HEK293 (cell line): ENCODE measurements around the gene METTL26.

Experiments used
- BCL11A ChIP-seq: fragments of 450-650 bp; formaldehyde crosslinking; IDR thresholded peaks from 2 replicates; pipeline ENCODE4 v1.5.1; 2016; ENCODE audit warnings: low read depth, missing biosample characterization, missing genetic modification characterization
- HOXC10 ChIP-seq: sonication (generic); formaldehyde crosslinking; IDR thresholded peaks from 2 replicates; pipeline ENCODE4 v1.8.1; 2023; ENCODE audit warnings: mild to moderate bottlenecking, missing genetic modification reagents
- HOXD13 ChIP-seq: sonication (generic); formaldehyde crosslinking; IDR thresholded peaks from 2 replicates; pipeline ENCODE4 v1.8.0; 2022; ENCODE audit warnings: missing genetic modification reagents, borderline replicate concordance
- KLF10 ChIP-seq: fragments of 450-650 bp; IDR thresholded peaks from 2 replicates; pipeline ENCODE4 v1.5.1; 2018; ENCODE audit warnings: missing biosample characterization, mild to moderate bottlenecking, missing genetic modification characterization
- KLF16 ChIP-seq: fragments of 450-650 bp; formaldehyde crosslinking; IDR thresholded peaks from 2 replicates; pipeline ENCODE4 v1.5.1; 2017; ENCODE audit warnings: missing biosample characterization, missing genetic modification characterization
- KLF8 ChIP-seq: fragments of 450-650 bp; formaldehyde crosslinking; IDR thresholded peaks from 2 replicates; pipeline ENCODE4 v1.5.1; 2016; ENCODE audit warnings: missing biosample characterization, missing genetic modification characterization
- SP7 ChIP-seq: fragments of 450-650 bp; formaldehyde crosslinking; IDR thresholded peaks from 2 replicates; pipeline ENCODE4 v1.5.1; 2016; ENCODE audit warnings: missing biosample characterization, missing genetic modification characterization
- ZBTB26 ChIP-seq: fragments of 450-650 bp; formaldehyde crosslinking; optimal IDR thresholded peaks from 2 replicates; pipeline ENCODE3; 2016; ENCODE audit warnings: missing biosample characterization, mild to moderate bottlenecking, missing genetic modification characterization
- ZEB2 ChIP-seq: fragments of 450-650 bp; formaldehyde crosslinking; IDR thresholded peaks from 2 replicates; pipeline ENCODE4 v1.5.1; 2016; ENCODE audit warnings: missing biosample characterization, missing genetic modification characterization
- ZFP37 ChIP-seq: fragments of 450-650 bp; formaldehyde crosslinking; IDR thresholded peaks from 2 replicates; pipeline ENCODE4 v1.5.1; 2016; ENCODE audit warnings: missing biosample characterization, missing genetic modification characterization
- ZFP69B ChIP-seq: fragments of 450-650 bp; formaldehyde crosslinking; IDR thresholded peaks from 2 replicates; pipeline ENCODE4 v1.5.1; 2016; ENCODE audit warnings: missing biosample characterization, missing genetic modification characterization
- ZNF112 ChIP-seq: fragments of 450-650 bp; formaldehyde crosslinking; IDR thresholded peaks from 2 replicates; pipeline ENCODE4 v1.5.0; 2017; ENCODE audit warnings: missing biosample characterization, missing genetic modification characterization
- ZNF16 ChIP-seq: fragments of 450-650 bp; formaldehyde crosslinking; IDR thresholded peaks from 2 replicates; pipeline ENCODE4 v1.5.1; 2016; ENCODE audit warnings: low read depth, missing biosample characterization, missing genetic modification characterization
- ZNF174 ChIP-seq: fragments of 450-650 bp; formaldehyde crosslinking; IDR thresholded peaks from 2 replicates; pipeline ENCODE4 v1.5.0; 2017; ENCODE audit warnings: missing biosample characterization, mild to moderate bottlenecking, missing genetic modification characterization
- ZNF175 ChIP-seq: fragments of 450-650 bp; formaldehyde crosslinking; IDR thresholded peaks from 2 replicates; pipeline ENCODE4 v1.5.1; 2016; ENCODE audit warnings: missing biosample characterization, missing genetic modification characterization
- ZNF23 ChIP-seq: fragments of 450-650 bp; formaldehyde crosslinking; IDR thresholded peaks from 2 replicates; pipeline ENCODE4 v1.5.1; 2016; ENCODE audit warnings: missing biosample characterization, missing genetic modification characterization, borderline replicate concordance
- ZNF26 ChIP-seq: fragments of 450-650 bp; formaldehyde crosslinking; IDR thresholded peaks from 2 replicates; pipeline ENCODE4 v1.5.1; 2016; ENCODE audit warnings: missing biosample characterization, missing genetic modification characterization
- ZNF274 ChIP-seq, 2 experiments: fragments of 200-500 bp in 1 of 2; fragments of 450-650 bp in 1 of 2; sonication (Bioruptor generic) in 1 of 2; formaldehyde crosslinking in 1 of 2; IDR thresholded peaks; 2 replicates each; pipeline versions ENCODE4 v1.5.1 to v1.6.1; 2014 to 2016; ENCODE audit warnings: borderline replicate concordance in 1 of 2, inconsistent platforms in 1 of 2, low read length in 1 of 2, missing biosample characterization in 1 of 2, missing genetic modification characterization in 1 of 2
- ZNF292 ChIP-seq: fragments of 450-650 bp; formaldehyde crosslinking; IDR thresholded peaks from 2 replicates; pipeline ENCODE4 v1.5.1; 2016; ENCODE audit warnings: low read depth, missing biosample characterization, missing genetic modification characterization, borderline replicate concordance
- ZNF341 ChIP-seq: fragments of 450-650 bp; formaldehyde crosslinking; IDR thresholded peaks from 2 replicates; pipeline ENCODE4; 2016; ENCODE audit warnings: low read depth, missing biosample characterization, missing genetic modification characterization
- ZNF350 ChIP-seq: fragments of 450-650 bp; formaldehyde crosslinking; IDR thresholded peaks from 2 replicates; pipeline ENCODE4 v1.5.0; 2017; ENCODE audit warnings: missing biosample characterization, mild to moderate bottlenecking, missing genetic modification characterization
- ZNF426 ChIP-seq: fragments of 450-650 bp; formaldehyde crosslinking; IDR thresholded peaks from 2 replicates; pipeline ENCODE4 v1.5.1; 2017; ENCODE audit warnings: missing biosample characterization, missing genetic modification characterization, mild to moderate bottlenecking, inconsistent platforms, moderate library complexity
- ZNF449 ChIP-seq: fragments of 450-650 bp; formaldehyde crosslinking; IDR thresholded peaks from 2 replicates; pipeline ENCODE4 v1.5.1; 2017; ENCODE audit warnings: missing biosample characterization, mild to moderate bottlenecking, missing genetic modification characterization, moderate library complexity
- ZNF473 ChIP-seq: fragments of 450-650 bp; formaldehyde crosslinking; IDR thresholded peaks from 2 replicates; pipeline ENCODE4 v1.5.1; 2017; ENCODE audit warnings: missing biosample characterization, missing genetic modification characterization
- ZNF510 ChIP-seq: fragments of 450-650 bp; formaldehyde crosslinking; IDR thresholded peaks from 2 replicates; pipeline ENCODE4 v1.5.1; 2018; ENCODE audit warnings: mild to moderate bottlenecking, missing genetic modification characterization, missing biosample characterization; ENCODE audit not compliant: insufficient replicate concordance
- ZNF561 ChIP-seq: fragments of 450-650 bp; IDR thresholded peaks from 2 replicates; pipeline ENCODE4 v1.5.1; 2018; ENCODE audit warnings: missing biosample characterization, missing genetic modification characterization, borderline replicate concordance
- ZNF571 ChIP-seq: fragments of 450-650 bp; formaldehyde crosslinking; IDR thresholded peaks from 2 replicates; pipeline ENCODE4 v1.5.0; 2017; ENCODE audit warnings: missing biosample characterization, missing genetic modification characterization
- ZNF600 ChIP-seq: fragments of 450-650 bp; formaldehyde crosslinking; IDR thresholded peaks from 2 replicates; pipeline ENCODE4 v1.5.1; 2016; ENCODE audit warnings: missing biosample characterization, missing genetic modification characterization
- ZNF621 ChIP-seq: fragments of 450-650 bp; formaldehyde crosslinking; IDR thresholded peaks from 2 replicates; pipeline ENCODE4 v1.5.1; 2017; ENCODE audit warnings: missing biosample characterization, missing genetic modification characterization
- ZNF639 ChIP-seq: fragments of 450-650 bp; formaldehyde crosslinking; IDR thresholded peaks from 2 replicates; pipeline ENCODE4 v1.5.1; 2016; ENCODE audit warnings: missing biosample characterization, missing genetic modification characterization
- ZNF791 ChIP-seq: fragments of 450-650 bp; formaldehyde crosslinking; IDR thresholded peaks from 2 replicates; pipeline ENCODE4 v1.5.1; 2016; ENCODE audit warnings: missing biosample characterization, missing genetic modification characterization
- ZNF830 ChIP-seq: fragments of 450-650 bp; IDR thresholded peaks from 2 replicates; pipeline ENCODE4 v1.5.0; 2018; ENCODE audit warnings: missing biosample characterization, missing genetic modification characterization, low read depth, mild to moderate bottlenecking, moderate library complexity
- ZSCAN30 ChIP-seq: fragments of 450-650 bp; IDR thresholded peaks from 2 replicates; pipeline ENCODE4 v1.5.1; 2018; ENCODE audit warnings: missing biosample characterization, mild to moderate bottlenecking, missing genetic modification characterization, moderate library complexity

The METTL26 gene

GRCh38 chr16:592518-593306, 43.4 kb downstream of the METTL26 start (continued):
- TF ChIP-seq HOXD13 (CRISPR knock-in tag): no peak
- no peak for TF ChIP-seq ZNF473 (tag by site-specific recombination)
- peak; percentile 70; the same call in 1 of the 2 replicates for TF ChIP-seq ZNF600 (tag by site-specific recombination)
- TF ChIP-seq KLF8 (tag by site-specific recombination): no peak
- TF ChIP-seq ZNF791: no peak
- TF ChIP-seq ZFP69B: peak; percentile 58; the same call in 1 of the 2 replicates
- TF ChIP-seq ZSCAN30 (tag by site-specific recombination): peak; percentile 63
- no peak for TF ChIP-seq ZNF449 (tag by site-specific recombination)
- no peak for TF ChIP-seq ZNF175
- TF ChIP-seq ZNF23 (tag by site-specific recombination): no peak
- TF ChIP-seq ZNF571 (tag by site-specific recombination): no peak
- no peak for TF ChIP-seq ZNF830 (tag by site-specific recombination)
- no peak for TF ChIP-seq ZNF350 (tag by site-specific recombination)
- TF ChIP-seq ZNF174 (tag by site-specific recombination): no peak
- TF ChIP-seq BCL11A (tag by site-specific recombination): no peak
- no peak for TF ChIP-seq ZFP37 (tag by site-specific recombination)
- no peak for TF ChIP-seq ZNF621 (tag by site-specific recombination)
- no peak for TF ChIP-seq ZNF561 (tag by site-specific recombination)
- no peak for TF ChIP-seq ZNF341 (tag by site-specific recombination)
- TF ChIP-seq ZNF274 (IDR thresholded peaks at IDR 0.05; ENCODE audit: low read length): no peak
- no peak for TF ChIP-seq ZNF274 (tag by site-specific recombination; IDR thresholded peaks at IDR 0.05; ENCODE audit: borderline replicate concordance)
- TF ChIP-seq SP7 (tag by site-specific recombination): peak; percentile 66; the same call in 1 of the 2 replicates
- TF ChIP-seq ZNF112 (tag by site-specific recombination): no peak
- no peak for TF ChIP-seq ZNF426 (tag by site-specific recombination)
- no peak for TF ChIP-seq HOXC10 (CRISPR knock-in tag)
- peak; percentile 30; the same call in 1 of the 2 replicates for TF ChIP-seq KLF10 (tag by site-specific recombination)
- TF ChIP-seq ZNF292 (tag by site-specific recombination): no peak
- TF ChIP-seq ZNF639: peak; percentile 67
- TF ChIP-seq ZEB2: peak; percentile 91; the same call in 1 of the 2 replicates
- no peak for TF ChIP-seq ZNF16 (tag by site-specific recombination)
- no peak for TF ChIP-seq ZNF26
- TF ChIP-seq KLF16 (tag by site-specific recombination): 0 out of 2 replicates have a peak, but pooled peaks have one; percentile 29
- TF ChIP-seq ZBTB26 (tag by site-specific recombination): peak; percentile 54
- TF ChIP-seq ZNF510 (tag by site-specific recombination): no peak
